IPS-20b (cell line): ENCODE results near the gene BEAN1.
"Not testable (repeated sequence)": the region's sequence is repeated elsewhere in the genome, so short reads cannot be mapped to it uniquely, and the experiment has no call there.

ENCODE experiments used
- H3K27ac ChIP-seq: one replicate; pipeline ENCODE4 v1.5.1; 2013; ENCODE audit warnings: low read length
- H3K27me3 ChIP-seq: 2 replicates; pipeline ENCODE4 v1.6.1; 2013; ENCODE audit warnings: mild to moderate bottlenecking, low read length, inconsistent platforms; ENCODE audit not compliant: insufficient read depth
- H3K36me3 ChIP-seq: 2 replicates; pipeline ENCODE4 v1.6.1; 2013; ENCODE audit warnings: low read depth, mild to moderate bottlenecking, inconsistent platforms, low read length, moderate library complexity; ENCODE audit not compliant: insufficient read depth
- H3K4me1 ChIP-seq: 2 replicates; pipeline ENCODE4 v1.6.1; 2013; ENCODE audit warnings: mild to moderate bottlenecking, control low read depth, inconsistent platforms, low read length, moderate library complexity; ENCODE audit not compliant: insufficient read depth
- H3K4me3 ChIP-seq: 2 replicates; pipeline ENCODE4 v1.5.1; 2013; ENCODE audit warnings: mild to moderate bottlenecking, low read length, inconsistent platforms
- H3K9ac ChIP-seq: 2 replicates; pipeline ENCODE4 v1.6.1; 2013; ENCODE audit warnings: low read depth, mild to moderate bottlenecking, inconsistent platforms, low read length, moderate library complexity
- H3K9me3 ChIP-seq: 2 replicates; pipeline ENCODE4 v1.6.1; 2013; ENCODE audit warnings: mild to moderate bottlenecking, low read depth, low read length, inconsistent platforms; ENCODE audit not compliant: insufficient read depth

The BEAN1 gene

GRCh38 chr16:66494916-66495315, 67.8 kb downstream of the BEAN1 start:
- no peaks in the 10 kb centered on the region; the same call in 1 of the 2 replicates for H3K9me3 ChIP-seq
- no peak overlapping the region for H3K27ac ChIP-seq
- H3K27me3 ChIP-seq, result no peaks in the 10 kb centered on the region
- H3K36me3 ChIP-seq, result no peaks in the 10 kb centered on the region
- no peak overlapping the region for H3K4me3 ChIP-seq
- H3K9ac ChIP-seq, result no peak overlapping the region
- H3K4me1 ChIP-seq, result no peaks in the 10 kb centered on the region

- Histone ChIP-seq H3K4me1 (no peaks in the 10 kb centered on the region), H3K9ac (no peak overlapping the region), H3K27me3 (no peaks in the 10 kb centered on the region), H3K4me3 (no peak overlapping the region), H3K9me3 (no peaks in the 10 kb centered on the region; the same call in 1 of the 2 replicates), H3K36me3 (no peaks in the 10 kb centered on the region), H3K27ac (no peak overlapping the region)
These were observed 68.3 kb downstream of the BEAN1 start for GRCh38 chr16:66495440-66495839.

GRCh38 chr16:66496226-66496625, 69.1 kb downstream of the BEAN1 start:
- not testable (repeated sequence) for H3K36me3 ChIP-seq, H3K27me3 ChIP-seq, H3K9me3 ChIP-seq, H3K9ac ChIP-seq, H3K27ac ChIP-seq, H3K4me3 ChIP-seq, H3K4me1 ChIP-seq

GRCh38 chr16:66497921-66498320, 70.8 kb downstream of the BEAN1 start:
- H3K9me3 ChIP-seq, H3K9ac ChIP-seq, H3K4me1 ChIP-seq, H3K27ac ChIP-seq, H3K36me3 ChIP-seq, H3K27me3 ChIP-seq, H3K4me3 ChIP-seq: not testable (repeated sequence)

- H3K9me3 ChIP-seq, H3K27ac ChIP-seq, H3K36me3 ChIP-seq, H3K9ac ChIP-seq, H3K27me3 ChIP-seq, H3K4me1 ChIP-seq, H3K4me3 ChIP-seq: not testable (repeated sequence)
These were observed 74.5 kb downstream of the BEAN1 start for GRCh38 chr16:66501563-66501962.

GRCh38 chr16:66502020-66502913, 75.2 kb downstream of the BEAN1 start:
- Histone ChIP-seq H3K36me3 (no peaks in the 10 kb centered on the region), H3K4me3 (no peak overlapping the region), H3K4me1 (no peaks in the 10 kb centered on the region), H3K27ac (no peak overlapping the region), H3K9ac (no peak overlapping the region), H3K9me3 (no peaks in the 10 kb centered on the region), H3K27me3 (no peaks in the 10 kb centered on the region)

- Histone ChIP-seq H3K4me1 (no peaks in the 10 kb centered on the region), H3K36me3 (no peaks in the 10 kb centered on the region), H3K27ac (no peak overlapping the region), H3K27me3 (no peaks in the 10 kb centered on the region), H3K4me3 (no peak overlapping the region), H3K9ac (no peak overlapping the region), H3K9me3 (no peaks in the 10 kb centered on the region)
These were observed 75.9 kb downstream of the BEAN1 start for GRCh38 chr16:66503030-66503429.

- no peaks in the 10 kb centered on the region for H3K4me1 ChIP-seq
These were observed 76.5 kb downstream of the BEAN1 start for GRCh38 chr16:66503612-66504011.

GRCh38 chr16:66507731-66508239, 80.7 kb downstream of the BEAN1 start:
- Histone ChIP-seq H3K4me1 (peaks cover 16% of the 10 kb centered on the region), H3K27ac (no peak overlapping the region), H3K9ac (no peak overlapping the region), H3K4me3 (no peak overlapping the region), H3K27me3 (no peaks in the 10 kb centered on the region), H3K36me3 (no peaks in the 10 kb centered on the region), H3K9me3 (no peaks in the 10 kb centered on the region)

More at GRCh38 chr16:66503612-66504011, 76.5 kb downstream of the BEAN1 start:
- H3K27ac ChIP-seq, result no peak overlapping the region
- H3K9me3 ChIP-seq, result no peaks in the 10 kb centered on the region
- no peak overlapping the region for H3K9ac ChIP-seq
- no peaks in the 10 kb centered on the region for H3K36me3 ChIP-seq
- no peak overlapping the region for H3K4me3 ChIP-seq
- H3K27me3 ChIP-seq, result no peaks in the 10 kb centered on the region

- Histone ChIP-seq H3K27me3 (no peaks in the 10 kb centered on the region), H3K9me3 (no peaks in the 10 kb centered on the region), H3K27ac (no peak overlapping the region), H3K36me3 (no peaks in the 10 kb centered on the region), H3K4me1 (peaks cover 22% of the 10 kb centered on the region), H3K4me3 (no peak overlapping the region), H3K9ac (no peak overlapping the region)
These were observed 81.3 kb downstream of the BEAN1 start for GRCh38 chr16:66508248-66508913.

- Histone ChIP-seq H3K27me3 (no peaks in the 10 kb centered on the region), H3K27ac (no peak overlapping the region), H3K4me1 (peaks cover 22% of the 10 kb centered on the region), H3K9ac (no peak overlapping the region), H3K36me3 (no peaks in the 10 kb centered on the region), H3K9me3 (no peaks in the 10 kb centered on the region), H3K4me3 (no peak overlapping the region)
These were observed 81.9 kb downstream of the BEAN1 start for GRCh38 chr16:66508914-66509496.
